ENCODE results near the gene ZRANB1.

- TF ChIP-seq, protein P1, sequence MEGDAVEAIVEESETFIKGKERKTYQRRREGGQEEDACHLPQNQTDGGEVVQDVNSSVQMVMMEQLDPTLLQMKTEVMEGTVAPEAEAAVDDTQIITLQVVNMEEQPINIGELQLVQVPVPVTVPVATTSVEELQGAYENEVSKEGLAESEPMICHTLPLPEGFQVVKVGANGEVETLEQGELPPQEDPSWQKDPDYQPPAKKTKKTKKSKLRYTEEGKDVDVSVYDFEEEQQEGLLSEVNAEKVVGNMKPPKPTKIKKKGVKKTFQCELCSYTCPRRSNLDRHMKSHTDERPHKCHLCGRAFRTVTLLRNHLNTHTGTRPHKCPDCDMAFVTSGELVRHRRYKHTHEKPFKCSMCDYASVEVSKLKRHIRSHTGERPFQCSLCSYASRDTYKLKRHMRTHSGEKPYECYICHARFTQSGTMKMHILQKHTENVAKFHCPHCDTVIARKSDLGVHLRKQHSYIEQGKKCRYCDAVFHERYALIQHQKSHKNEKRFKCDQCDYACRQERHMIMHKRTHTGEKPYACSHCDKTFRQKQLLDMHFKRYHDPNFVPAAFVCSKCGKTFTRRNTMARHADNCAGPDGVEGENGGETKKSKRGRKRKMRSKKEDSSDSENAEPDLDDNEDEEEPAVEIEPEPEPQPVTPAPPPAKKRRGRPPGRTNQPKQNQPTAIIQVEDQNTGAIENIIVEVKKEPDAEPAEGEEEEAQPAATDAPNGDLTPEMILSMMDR (IDR thresholded peaks at IDR 0.05): no peak
- no peak for TF ChIP-seq EZH2 (IDR thresholded peaks at IDR 0.05)
Observed at GRCh38 chr10:125007436-125007835, 65.5 kb downstream of the ZRANB1 start.

Measured in neural progenitor cell (in vitro differentiated cells).